Right cardiac atrium (tissue), 5 donors: ENCODE measurements around the gene NSUN6. TPM values are rescaled to one million over a fixed set of nuclear protein-coding genes. Genes with fewer than 3 reads are reported as not detected.

Experiments
- ATAC-seq, 2 donors: fragments of 200-7000 bp; cut with Tn5 transposase; one replicate each; pipeline versions ENCODE4 v1.8.0 to v1.9.1; 2020; ENCODE audit warnings: moderate library complexity in 2 of 2, mild to moderate bottlenecking in 1 of 2
- DNase-seq, 3 donors: peaks; one replicate each; pipeline ENCODE4 v3.0.0-alpha.2; 2020
- H3K27ac ChIP-seq: one replicate; pipeline ENCODE4 v1.5.1; 2013; ENCODE audit warnings: mild to moderate bottlenecking, low read length, control low read depth, moderate library complexity
- H3K27me3 ChIP-seq: one replicate; pipeline ENCODE4 v1.6.1; 2013; ENCODE audit not compliant: control insufficient read depth, insufficient read depth
- H3K4me1 ChIP-seq: one replicate; pipeline ENCODE4 v1.6.1; 2013; ENCODE audit warnings: low read length; ENCODE audit not compliant: control insufficient read depth, insufficient read depth
- H3K4me3 ChIP-seq: one replicate; pipeline ENCODE4 v1.5.1; 2013; ENCODE audit warnings: low read length, control low read depth
- H3K9me3 ChIP-seq: one replicate; pipeline ENCODE4 v1.6.1; 2013; ENCODE audit warnings: low read length; ENCODE audit not compliant: control insufficient read depth
- WGBS: extraction: QIAGEN DNeasy Blood & Tissue Kit; methylation state at CpG from one replicate; pipeline ENCODE4 v1.1.7; 2013; 5-methylcytosine and 5-hydroxymethylcytosine counted together
- intact Hi-C, 4 donors: fragments of 100-400 bp; cut with DNase I; formaldehyde crosslinking; loops; one replicate each; pipeline versions ENCODE4 v1.11.0 to v1.14.0; 2022 to 2023
- polyA plus RNA-seq: library from polyadenylated mRNA; stranded (reverse); fragments of 200-250 nt; gene quantifications from one replicate; pipeline ENCODE4 v1.2.3, GENCODE V29; 2013
- total RNA-seq, 4 donors: library from RNA; stranded (reverse); fragmentation: NEBNext Ultra II Directional; extraction: Animal tissue kit (Norgen Biotek cat#: 25700); gene quantifications; one replicate each; pipeline ENCODE4 v1.2.1, GENCODE V29; 2021
- donor health status: healthy with polysubstance abuse.
- donor health status: DM: no; HTN: yes; CAD: no.
- donor health status: DM: no; HTN: no; CAD: no.
- donor health status: DM: no; HTN: yes; CAD: no; lungs with severe emphysema.
- donor health status: DM: yes; HTN: yes; CAD: no.

Gene NSUN6
- total and polyA plus RNA-seq, 5 donors = 6.6 to 13.0 (median 10.1) TPM

DNA sequence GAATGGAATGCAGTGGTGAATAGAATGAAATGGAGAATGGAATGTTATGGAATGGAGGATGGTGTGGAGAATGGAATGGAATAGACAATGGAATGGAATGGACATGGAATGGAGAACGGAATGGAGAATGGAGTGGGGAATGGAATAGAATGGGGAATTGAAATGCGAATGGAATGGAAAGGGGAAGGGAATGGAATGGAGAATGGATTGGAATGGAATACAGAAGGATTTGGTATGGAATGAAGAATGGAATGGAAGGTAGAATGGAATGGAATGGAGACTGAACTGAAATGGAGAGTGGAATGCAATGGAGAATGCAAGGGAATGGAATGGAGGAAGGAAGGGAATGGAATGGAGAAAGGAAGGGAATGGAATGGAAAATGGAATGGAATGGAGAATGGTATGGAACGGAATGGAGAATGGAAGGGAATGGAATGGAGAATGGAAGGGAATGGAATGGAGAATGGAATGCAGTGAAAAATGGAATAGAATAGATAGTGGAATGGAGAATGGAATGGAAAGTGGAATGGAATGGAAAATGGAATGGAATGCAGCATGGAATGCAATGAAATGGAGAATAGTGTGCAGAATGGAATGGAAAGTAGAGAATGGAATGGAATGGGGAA lies 94.8 kb downstream of the NSUN6 start:
- H3K27me3 ChIP-seq = no peaks in the 10 kb centered on the region
- ATAC-seq = no peak
- no peaks in the 10 kb centered on the region for H3K9me3 ChIP-seq
- H3K4me3 ChIP-seq = no peak overlapping the region
- intact Hi-C loops = no loop called here
- DNase-seq = no peak
- no peaks in the 10 kb centered on the region for H3K4me1 ChIP-seq
- no peak overlapping the region for H3K27ac ChIP-seq
- WGBS = 97% methylated on average over 3 of the region's 3 CpGs

DNA sequence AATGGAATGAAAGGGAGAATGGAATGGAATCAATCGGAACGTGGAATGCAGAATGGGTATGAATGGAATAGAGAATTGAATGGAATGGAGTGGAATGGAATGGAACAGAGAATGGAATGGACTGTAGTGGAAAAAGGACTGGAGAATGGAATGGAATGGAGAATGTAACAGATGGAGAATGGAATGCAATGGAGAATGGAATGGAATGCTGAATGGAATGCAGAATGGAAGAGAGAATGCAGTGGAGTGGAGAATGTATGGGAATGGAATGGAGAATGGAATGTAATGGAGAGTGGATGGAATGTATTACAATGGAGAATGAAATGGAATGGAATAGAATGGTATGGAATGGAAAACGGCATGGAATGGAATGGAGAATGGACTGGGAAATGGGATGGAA lies 96.9 kb downstream of the NSUN6 start:
- WGBS = 98% methylated on average over 3 of the region's 3 CpGs
- intact Hi-C loops = no loop called here
- no peak overlapping the region for H3K27ac ChIP-seq
- H3K4me1 ChIP-seq = no peaks in the 10 kb centered on the region
- no peak overlapping the region for H3K4me3 ChIP-seq
- H3K27me3 ChIP-seq = no peaks in the 10 kb centered on the region
- ATAC-seq = no peak
- no peaks in the 10 kb centered on the region for H3K9me3 ChIP-seq
- DNase-seq = no peak

DNA sequence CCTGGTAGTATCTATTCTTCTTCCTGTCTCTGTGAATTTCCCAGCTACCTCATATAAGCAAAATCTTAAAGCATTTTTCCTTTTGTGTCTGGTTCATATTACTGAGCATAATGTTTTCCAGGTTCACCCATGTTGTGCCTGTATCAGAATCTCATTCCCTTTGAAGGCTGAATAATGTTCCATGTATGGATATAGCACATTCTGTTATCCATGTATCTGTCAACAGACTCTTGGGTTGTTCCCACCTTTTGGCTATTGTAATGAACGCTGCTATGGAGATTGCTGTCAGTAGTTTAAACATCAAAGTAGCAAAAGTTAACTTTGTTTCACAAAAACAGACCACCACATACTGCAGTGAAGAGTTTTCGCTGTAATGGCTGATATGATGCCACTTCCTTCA lies 99.9 kb downstream of the NSUN6 start:
- 79% methylated on average over 2 of the region's 2 CpGs for WGBS
- Histone ChIP-seq H3K9me3 (no peaks in the 10 kb centered on the region), H3K4me3 (no peak overlapping the region), H3K4me1 (no peaks in the 10 kb centered on the region), H3K27me3 (no peaks in the 10 kb centered on the region), H3K27ac (no peak overlapping the region)
- ATAC-seq (peak in 1 of 2 donors; percentile 48), DNase-seq (no peak)
- intact Hi-C loops = no loop called here

DNA sequence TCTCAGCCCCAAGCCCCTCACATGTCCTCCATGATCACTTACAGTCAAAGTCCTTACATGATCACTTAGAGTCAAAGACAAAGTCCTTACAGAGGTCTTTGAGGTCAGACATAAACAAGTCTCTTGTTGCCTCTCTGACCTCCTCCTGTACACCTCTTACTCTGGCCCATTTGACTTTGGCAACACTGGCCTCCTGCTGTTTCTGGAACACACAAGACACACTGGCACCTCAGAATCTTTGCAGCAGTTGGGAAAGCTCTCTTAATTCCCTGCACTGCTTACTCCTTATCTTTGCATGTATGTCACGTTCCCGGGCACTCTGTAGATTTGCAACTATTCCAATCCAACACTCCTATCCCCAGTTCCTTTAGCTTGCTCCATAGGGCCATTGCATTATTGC lies 102.3 kb downstream of the NSUN6 start:
- DNase-seq = no peak
- intact Hi-C loops = no loop called here
- Histone ChIP-seq H3K4me3 (no peak overlapping the region), H3K4me1 (no peaks in the 10 kb centered on the region), H3K9me3 (no peaks in the 10 kb centered on the region), H3K27ac (no peak overlapping the region), H3K27me3 (no peaks in the 10 kb centered on the region)
- WGBS = 75% methylated on average over 2 of the region's 2 CpGs
- peak in 1 of 2 donors; percentile 28 for ATAC-seq

DNA sequence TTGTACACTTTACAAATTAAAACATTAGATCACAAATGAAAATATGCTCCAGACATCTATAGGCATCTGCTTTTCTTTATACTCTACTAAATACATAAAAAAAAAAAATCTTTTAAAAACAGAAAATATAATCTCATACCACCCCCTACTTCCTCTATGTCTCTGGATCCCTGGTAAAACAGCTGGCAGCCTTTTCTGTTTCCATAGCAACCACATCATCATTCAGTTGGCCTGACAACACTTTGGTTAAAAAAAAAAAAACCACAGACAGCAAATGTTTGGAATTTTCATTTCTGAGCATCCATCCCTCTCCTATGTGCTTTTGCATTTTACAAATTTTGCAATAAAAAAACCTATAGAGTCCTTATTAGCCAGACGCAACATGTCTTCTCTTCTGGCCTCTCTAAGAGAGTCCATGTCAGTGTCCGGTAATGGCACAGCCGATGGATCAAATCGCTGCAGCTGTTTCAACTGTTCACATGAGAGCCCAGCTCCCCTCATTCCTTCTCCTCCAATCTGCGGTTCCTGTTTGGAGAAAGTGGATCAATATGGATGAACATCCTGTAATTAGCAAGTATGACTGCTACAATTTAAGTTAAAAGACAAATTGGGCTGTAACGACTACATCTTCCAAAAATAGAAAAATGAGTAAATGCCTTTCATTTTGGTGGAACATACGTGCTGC lies 105.6 kb downstream of the NSUN6 start:
- no peaks in the 10 kb centered on the region for H3K4me1 ChIP-seq
- ATAC-seq = no peak
- DNase-seq = no peak
- H3K27me3 ChIP-seq = no peaks in the 10 kb centered on the region
- H3K4me3 ChIP-seq = no peak overlapping the region
- 85% methylated on average over 7 of the region's 7 CpGs for WGBS
- H3K27ac ChIP-seq = no peak overlapping the region
- intact Hi-C loops = no loop called here
- no peaks in the 10 kb centered on the region for H3K9me3 ChIP-seq

DNA sequence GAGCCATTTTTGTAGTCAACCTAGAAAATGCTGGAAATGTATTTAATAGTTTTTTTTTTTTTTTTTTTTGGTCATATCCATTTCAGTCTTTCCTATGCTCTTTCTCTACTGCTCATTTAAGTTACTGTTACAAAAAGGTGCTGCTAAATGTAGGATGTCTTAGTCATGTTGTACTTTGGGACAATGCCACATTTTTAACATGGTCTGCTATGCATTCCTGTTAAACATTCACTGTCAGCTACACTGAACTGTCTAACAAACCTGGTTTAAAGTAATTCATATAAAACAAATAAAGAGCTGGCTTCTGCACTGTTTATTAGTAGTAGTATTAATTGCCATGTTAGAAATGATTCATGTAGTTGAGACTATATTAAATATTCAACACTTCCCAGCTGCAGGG lies 108.6 kb downstream of the NSUN6 start:
- Histone ChIP-seq H3K4me1 (no peaks in the 10 kb centered on the region), H3K4me3 (no peak overlapping the region), H3K9me3 (no peaks in the 10 kb centered on the region), H3K27ac (no peak overlapping the region), H3K27me3 (no peaks in the 10 kb centered on the region)
- ATAC-seq (no peak), DNase-seq (no peak)
- intact Hi-C loops = no loop called here

DNA sequence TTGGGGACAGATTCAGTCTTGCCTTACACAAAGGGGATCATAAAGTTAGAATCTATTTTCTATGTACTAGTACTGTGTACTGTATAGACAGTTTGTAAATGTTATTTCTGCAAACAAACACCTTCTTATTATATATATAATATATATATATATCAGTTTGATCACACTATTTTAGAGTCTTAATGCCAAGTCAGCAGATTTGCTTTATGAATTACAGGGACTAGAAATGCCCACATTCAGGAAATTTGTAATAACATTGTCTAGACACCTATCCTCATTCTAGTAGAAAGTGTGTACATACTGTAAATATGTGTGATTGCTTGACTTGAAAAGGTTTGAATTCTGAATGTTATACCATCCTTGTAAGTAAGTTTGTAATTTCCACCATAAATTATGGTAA lies 111.2 kb downstream of the NSUN6 start:
- intact Hi-C loops = no loop called here
- Histone ChIP-seq H3K4me1 (no peaks in the 10 kb centered on the region), H3K27ac (no peak overlapping the region)

DNA sequence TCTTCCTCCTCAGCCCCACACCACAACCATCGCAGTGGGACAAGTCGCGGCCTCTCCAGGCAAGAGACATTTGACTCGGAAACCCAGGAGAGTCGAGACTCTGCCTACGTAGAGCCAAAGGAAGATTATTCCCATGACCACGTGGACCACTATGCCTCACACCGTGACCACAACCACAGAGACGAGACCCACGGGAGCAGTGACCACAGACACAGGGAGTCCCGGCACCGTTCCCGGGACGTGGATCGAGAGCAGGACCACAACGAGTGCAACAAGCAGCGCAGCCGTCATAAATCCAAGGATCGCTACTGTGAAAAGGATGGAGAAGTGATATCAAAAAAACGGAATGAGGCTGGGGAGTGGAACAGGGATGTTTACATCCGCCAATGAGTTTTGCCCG lies 112.1 kb downstream of the NSUN6 start:
- no peaks in the 10 kb centered on the region for H3K27me3 ChIP-seq
- DNase-seq (peak in 1 of 3 donors; percentile 28), ATAC-seq (peak; percentile 13 to 22)
- no peak overlapping the region for H3K27ac ChIP-seq
- intact Hi-C loops = no loop called here
- no peaks in the 10 kb centered on the region for H3K9me3 ChIP-seq
- no peak overlapping the region for H3K4me3 ChIP-seq
- H3K4me1 ChIP-seq = no peaks in the 10 kb centered on the region
- 92% methylated on average over 22 of the region's 22 CpGs for WGBS

More for the DNA sequence above, 111.2 kb downstream of the NSUN6 start:
- ATAC-seq = no peak
- Histone ChIP-seq H3K27me3 (no peaks in the 10 kb centered on the region), H3K4me3 (no peak overlapping the region), H3K9me3 (no peaks in the 10 kb centered on the region)
- no peak for DNase-seq

DNA sequence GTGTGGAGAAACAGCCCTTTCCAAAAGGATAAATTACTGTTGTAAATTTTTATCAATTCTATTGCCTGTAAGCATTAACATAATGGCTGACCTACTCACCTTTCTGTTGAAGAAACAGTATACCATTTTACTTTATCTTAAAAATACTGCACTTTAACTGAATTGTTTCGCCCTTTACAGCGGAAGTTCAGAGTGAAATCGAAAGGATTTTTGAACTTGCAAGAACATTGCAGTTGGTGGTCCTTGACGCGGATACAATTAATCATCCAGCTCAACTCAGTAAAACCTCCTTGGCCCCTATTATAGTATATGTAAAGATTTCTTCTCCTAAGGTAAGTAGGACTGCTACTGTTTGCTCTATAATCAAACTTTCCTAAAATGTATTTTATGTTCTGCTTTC lies 117.5 kb downstream of the NSUN6 start:
- WGBS = 91% methylated on average over 5 of the region's 5 CpGs
- H3K4me1 ChIP-seq = peaks cover 2% of the 10 kb centered on the region
- H3K9me3 ChIP-seq = no peaks in the 10 kb centered on the region
- H3K27ac ChIP-seq = no peak overlapping the region
- no peak for ATAC-seq
- H3K27me3 ChIP-seq = no peaks in the 10 kb centered on the region
- intact Hi-C loops = no loop called here
- no peak for DNase-seq
- no peak overlapping the region for H3K4me3 ChIP-seq

DNA sequence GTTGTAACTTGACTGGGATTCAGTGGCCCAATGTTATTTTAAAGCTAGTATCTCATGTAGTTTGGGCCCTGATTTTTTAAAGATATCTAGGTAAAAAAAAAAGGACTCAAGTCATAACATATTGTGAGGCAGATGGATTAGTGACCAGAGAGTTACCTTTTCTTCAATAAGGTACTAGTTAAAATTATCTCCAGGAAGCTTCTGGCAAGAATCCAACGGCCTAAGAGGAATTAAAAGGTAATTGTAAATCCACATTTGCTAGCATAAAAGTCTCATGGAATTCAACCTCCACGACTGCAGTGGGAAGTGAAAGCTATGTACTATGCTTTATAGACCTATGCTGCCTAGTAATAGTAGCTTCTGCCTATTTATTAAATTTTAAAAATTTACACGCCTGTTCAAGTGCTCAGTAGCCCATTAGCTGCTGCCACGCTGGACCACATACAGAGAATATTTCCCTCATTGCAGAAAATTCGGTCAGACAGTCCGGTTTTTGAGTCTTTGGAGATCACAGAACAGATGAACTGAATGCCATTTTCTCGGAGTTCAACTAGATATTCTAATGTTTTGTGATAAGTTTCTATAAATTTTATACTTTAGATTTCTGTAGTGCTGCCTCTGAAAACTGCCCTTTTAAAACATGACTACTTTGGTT lies 118.4 kb downstream of the NSUN6 start:
- ATAC-seq = no peak
- DNase-seq = no peak
- Histone ChIP-seq H3K4me1 (peaks cover 2% of the 10 kb centered on the region), H3K27me3 (no peaks in the 10 kb centered on the region), H3K27ac (no peak overlapping the region), H3K9me3 (no peaks in the 10 kb centered on the region), H3K4me3 (no peak overlapping the region)
- 88% methylated on average over 7 of the region's 7 CpGs for WGBS
- intact Hi-C loops = no loop called here

DNA sequence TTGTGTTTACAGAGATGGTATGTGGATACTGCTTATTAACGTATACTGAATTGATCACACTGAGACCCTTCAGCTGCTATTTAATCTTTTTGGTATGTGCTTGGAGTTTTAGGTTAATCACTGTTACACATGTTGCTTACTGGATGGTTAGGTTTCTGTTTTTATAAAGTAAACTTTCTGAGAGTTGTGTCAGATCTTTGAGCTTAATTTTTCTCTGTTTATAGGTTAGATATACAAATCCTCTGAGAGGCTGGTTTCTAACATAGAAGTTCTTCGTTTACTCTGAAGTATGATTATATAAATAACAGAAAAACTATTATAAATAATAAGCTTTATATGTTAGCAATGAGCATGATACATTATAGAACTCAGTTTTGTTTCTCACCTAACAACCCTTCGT lies 123.1 kb downstream of the NSUN6 start:
- peaks cover 2% of the 10 kb centered on the region for H3K4me1 ChIP-seq
- no peak for DNase-seq
- 88% methylated on average over 3 of the region's 3 CpGs for WGBS
- H3K4me3 ChIP-seq = no peak overlapping the region
- H3K27me3 ChIP-seq = no peaks in the 10 kb centered on the region
- intact Hi-C loops = no loop called here
- no peaks in the 10 kb centered on the region for H3K9me3 ChIP-seq
- H3K27ac ChIP-seq = no peak overlapping the region
- ATAC-seq = no peak
